Amygdala (tissue), 56 donors: ENCODE results near the gene ANKFY1.

Experiments used
- DNase-seq, 56 donors: peaks; one replicate each; lab custom pipeline; 2025; lab: John Stamatoyannopoulos, UW

Gene ANKFY1

GRCh38 chr17:4263282-4264215, at the start of gene ANKFY1:
ANKFY1 (minus strand) TSS chr17:4263979; CDS start chr17:4263941, 38 bp downstream.
- DNase-seq = peak; percentile 58 to 96 (median 88)

GRCh38 chr17:4310354-4311060, 46.7 kb upstream of the ANKFY1 start:
- DNase-seq = peak in 22 of 56 donors; percentile 3 to 68 (median 23)

GRCh38 chr17:4309897-4310296, 46.1 kb upstream of the ANKFY1 start:
- DNase-seq = no peak

GRCh38 chr17:4307179-4307930, 43.6 kb upstream of the ANKFY1 start:
- no peak for DNase-seq

GRCh38 chr17:4305224-4305623, 41.4 kb upstream of the ANKFY1 start:
- no peak for DNase-seq

- DNase-seq = peak in 18 of 56 donors; percentile 2 to 75 (median 12)
These were observed 40.7 kb upstream of the ANKFY1 start for GRCh38 chr17:4304417-4305027.

DNA sequence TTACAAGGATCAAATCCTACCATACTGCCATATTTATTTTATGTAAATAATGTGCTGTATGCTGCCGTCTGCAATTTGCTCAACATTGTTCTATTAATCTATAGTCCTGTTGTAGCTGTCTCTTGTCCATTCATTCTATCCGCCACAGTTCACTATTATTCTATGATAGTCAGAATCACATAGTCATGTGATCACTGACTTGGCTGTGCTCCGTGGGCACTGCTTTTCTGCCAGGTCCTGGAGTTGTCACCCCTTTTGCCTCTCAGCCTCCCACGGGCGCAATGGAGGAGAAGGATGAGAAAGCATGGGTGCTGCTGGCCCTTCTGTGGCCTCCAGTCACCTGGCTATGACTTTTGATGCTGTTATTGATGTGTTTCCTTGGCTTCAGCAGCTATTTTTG, 37.3 kb upstream of the ANKFY1 start:
- DNase-seq = peak in 43 of 56 donors; percentile 2 to 80 (median 44)

- DNase-seq = no peak
These were observed 33.6 kb upstream of the ANKFY1 start for GRCh38 chr17:4297351-4297750.

- no peak for DNase-seq
These were observed 31.9 kb upstream of the ANKFY1 start for GRCh38 chr17:4295686-4296085.

- DNase-seq = no peak
These were observed 29.8 kb upstream of the ANKFY1 start for GRCh38 chr17:4293572-4293971.

DNA sequence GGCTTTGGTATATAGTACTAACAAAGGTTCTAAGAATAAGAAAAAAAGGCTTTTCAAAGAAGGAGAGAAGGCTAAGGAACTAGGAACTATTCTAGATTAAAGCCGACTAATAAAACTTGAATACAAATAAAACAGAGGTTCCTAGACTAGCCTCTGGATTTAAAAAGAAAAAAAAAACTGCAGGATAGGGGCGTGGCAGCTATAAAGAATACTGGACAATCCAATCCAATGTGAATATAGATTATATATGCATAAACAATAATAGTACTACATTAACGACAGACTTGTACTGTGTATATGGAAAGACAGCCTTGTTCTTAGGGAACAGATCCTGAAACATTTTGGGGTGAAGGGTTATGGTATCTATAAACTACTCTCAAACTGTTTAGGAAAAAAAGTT, 23.9 kb upstream of the ANKFY1 start:
- DNase-seq = no peak

DNA sequence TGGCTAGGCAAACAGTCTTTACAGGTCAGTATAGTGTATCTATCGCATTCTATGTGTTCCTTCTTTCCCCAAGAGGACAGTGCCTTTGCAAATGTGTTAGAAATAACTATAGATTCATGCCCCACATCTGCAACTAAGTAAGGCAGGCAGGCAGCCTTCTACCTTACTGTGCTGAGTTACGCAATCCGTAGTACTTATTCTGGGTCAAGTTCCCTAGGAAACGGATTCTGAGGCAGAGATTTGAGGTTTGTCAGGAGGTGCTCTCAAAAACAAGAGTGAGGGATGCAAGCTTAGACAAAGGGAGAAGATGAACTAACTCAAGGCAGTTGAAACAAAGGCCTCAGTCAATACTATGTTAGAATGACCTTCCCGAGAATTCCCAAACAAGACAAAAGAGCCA, 12.7 kb upstream of the ANKFY1 start:
- DNase-seq = no peak

GRCh38 chr17:4272972-4273368, 9.2 kb upstream of the ANKFY1 start:
- DNase-seq = no peak

DNA sequence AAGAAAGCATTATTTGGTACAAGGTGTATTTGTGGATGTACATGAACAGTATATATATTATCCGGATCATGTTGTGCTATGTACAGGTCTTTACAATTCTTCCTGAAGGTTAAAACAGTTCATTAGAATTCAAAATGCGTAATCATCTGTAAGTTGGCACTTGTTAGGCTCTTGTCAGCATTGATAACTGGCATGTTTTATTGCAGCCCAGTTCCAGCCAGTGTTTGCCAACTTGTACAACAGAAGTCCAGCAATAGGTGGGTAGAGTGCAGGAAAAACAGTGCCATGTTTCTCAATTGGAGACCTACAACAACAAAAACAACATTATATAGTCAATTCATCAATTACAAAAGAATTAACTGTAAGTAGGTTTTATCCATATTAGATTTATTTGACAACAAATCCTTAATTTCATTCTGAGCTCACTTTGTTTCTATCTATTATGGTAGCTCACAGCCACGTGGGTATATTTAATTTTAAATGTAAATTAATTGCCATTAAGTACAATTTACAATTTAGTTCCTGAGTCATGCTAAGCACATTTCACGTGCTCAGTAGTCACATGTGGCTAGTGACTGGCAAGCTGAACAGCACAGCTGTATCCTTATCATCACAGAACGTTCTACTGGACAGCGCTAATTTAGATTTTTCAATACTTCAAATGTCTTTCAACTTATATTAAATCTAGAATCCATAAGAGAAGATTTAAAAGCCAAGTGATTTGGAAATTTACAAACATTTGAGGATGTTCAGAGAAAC, 8.6 kb upstream of the ANKFY1 start:
- DNase-seq = peak in 11 of 56 donors; percentile 1 to 28 (median 4)

DNA sequence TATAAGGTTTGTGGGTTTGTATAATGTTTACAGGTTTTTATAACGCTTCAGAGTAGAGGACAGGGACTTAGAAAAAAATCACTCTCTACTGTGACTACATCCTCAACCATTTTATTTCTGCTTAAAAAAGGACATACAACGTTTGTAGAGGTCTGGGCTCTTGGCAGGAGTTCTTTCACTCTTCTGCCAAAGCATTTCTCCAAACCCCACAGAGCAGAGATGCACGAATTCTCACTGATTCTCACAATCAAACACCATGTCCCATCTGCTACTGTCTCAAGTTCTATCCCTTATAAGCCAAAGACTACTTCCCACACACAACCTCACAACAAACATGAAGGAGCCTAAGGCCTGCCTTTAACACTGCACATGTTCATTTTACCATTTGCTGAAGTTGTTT, 7.0 kb upstream of the ANKFY1 start:
- DNase-seq = no peak

GRCh38 chr17:4269915-4270314, 6.1 kb upstream of the ANKFY1 start:
- no peak for DNase-seq

GRCh38 chr17:4267402-4267801, 3.6 kb upstream of the ANKFY1 start:
- no peak for DNase-seq

GRCh38 chr17:4266550-4266949, 2.8 kb upstream of the ANKFY1 start:
- DNase-seq = no peak

DNA sequence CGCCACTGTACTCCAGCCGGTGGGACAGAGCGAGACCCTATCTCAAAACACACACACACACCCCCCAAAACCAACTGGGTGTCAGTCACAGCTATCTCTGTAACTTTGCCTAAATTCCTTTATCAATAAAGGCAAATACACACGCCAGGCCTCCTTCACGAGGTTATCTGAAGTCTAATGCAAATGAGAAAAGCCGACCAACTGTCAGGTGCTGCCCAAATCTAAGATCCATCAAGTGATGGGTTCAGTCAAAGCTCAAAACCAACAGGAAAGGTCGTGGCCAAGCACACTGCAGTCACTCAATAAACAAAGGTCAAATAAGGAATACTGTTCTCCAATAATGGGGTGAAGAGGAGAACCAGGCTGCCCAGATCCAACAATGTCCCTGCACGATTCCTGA, 1.1 kb downstream of the ANKFY1 start:
- DNase-seq = no peak

DNA sequence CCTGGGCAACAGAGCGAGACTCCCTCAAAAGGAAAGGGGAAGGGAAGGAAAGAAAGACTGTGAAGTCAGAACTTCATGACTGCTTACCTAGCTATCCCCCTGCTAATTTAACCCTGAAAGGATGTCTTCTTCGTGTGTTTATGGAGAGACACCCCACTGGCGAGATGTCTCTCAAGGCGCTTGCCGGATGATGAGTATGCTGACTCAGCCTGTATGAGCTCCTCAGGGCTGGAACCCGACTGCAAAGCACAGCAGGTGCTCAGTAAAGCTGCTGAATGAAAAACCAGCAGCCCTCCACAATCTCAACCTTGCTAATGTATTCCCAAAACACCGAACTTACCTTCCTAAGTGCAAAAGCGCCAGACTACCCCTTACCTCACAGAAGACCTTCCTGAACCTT, 2.3 kb downstream of the ANKFY1 start:
- no peak for DNase-seq
